HL-60 (cell line): ENCODE measurements around the gene CLDND1.

Experiments used
- POLR2AphosphoS5 ChIP-seq: IDR thresholded peaks from 2 replicates; pipeline ENCODE4 v1.6.1; 2012; ENCODE audit warnings: low read depth
- TF ChIP-seq, protein P1 (sequence below): IDR thresholded peaks from one replicate; pipeline ENCODE4 v1.5.1; 2011; ENCODE audit warnings: low read length, control low read depth, inconsistent platforms; ENCODE audit not compliant: insufficient read depth
- TF ChIP-seq, protein P2 (sequence below): IDR thresholded peaks from 2 replicates; pipeline ENCODE4 v1.6.1; 2012; ENCODE audit warnings: low read depth; ENCODE audit not compliant: insufficient replicate concordance

DNA sequence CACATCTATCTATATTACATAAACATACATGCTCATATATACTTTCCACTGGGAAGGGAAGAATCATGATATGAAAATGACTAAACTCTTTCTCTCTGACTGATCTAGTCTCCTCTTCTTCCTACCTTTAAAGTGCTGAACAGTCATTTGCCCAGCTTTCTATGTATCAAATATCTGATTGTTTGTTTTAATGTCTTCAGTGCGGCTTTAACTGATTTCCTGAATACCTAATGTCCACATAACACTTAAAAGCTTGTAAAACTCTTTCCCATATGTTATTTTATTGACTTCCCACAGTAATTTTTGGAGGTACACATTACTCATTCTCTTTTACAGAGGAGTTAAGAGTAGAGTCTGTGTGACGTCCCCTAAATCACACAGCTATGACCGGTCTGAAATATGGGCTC, 42.5 kb upstream of the CLDND1 start:
- no peak for TF ChIP-seq POLR2AphosphoS5
- TF ChIP-seq, protein P1, sequence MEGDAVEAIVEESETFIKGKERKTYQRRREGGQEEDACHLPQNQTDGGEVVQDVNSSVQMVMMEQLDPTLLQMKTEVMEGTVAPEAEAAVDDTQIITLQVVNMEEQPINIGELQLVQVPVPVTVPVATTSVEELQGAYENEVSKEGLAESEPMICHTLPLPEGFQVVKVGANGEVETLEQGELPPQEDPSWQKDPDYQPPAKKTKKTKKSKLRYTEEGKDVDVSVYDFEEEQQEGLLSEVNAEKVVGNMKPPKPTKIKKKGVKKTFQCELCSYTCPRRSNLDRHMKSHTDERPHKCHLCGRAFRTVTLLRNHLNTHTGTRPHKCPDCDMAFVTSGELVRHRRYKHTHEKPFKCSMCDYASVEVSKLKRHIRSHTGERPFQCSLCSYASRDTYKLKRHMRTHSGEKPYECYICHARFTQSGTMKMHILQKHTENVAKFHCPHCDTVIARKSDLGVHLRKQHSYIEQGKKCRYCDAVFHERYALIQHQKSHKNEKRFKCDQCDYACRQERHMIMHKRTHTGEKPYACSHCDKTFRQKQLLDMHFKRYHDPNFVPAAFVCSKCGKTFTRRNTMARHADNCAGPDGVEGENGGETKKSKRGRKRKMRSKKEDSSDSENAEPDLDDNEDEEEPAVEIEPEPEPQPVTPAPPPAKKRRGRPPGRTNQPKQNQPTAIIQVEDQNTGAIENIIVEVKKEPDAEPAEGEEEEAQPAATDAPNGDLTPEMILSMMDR = no peak
- TF ChIP-seq, protein P2, sequence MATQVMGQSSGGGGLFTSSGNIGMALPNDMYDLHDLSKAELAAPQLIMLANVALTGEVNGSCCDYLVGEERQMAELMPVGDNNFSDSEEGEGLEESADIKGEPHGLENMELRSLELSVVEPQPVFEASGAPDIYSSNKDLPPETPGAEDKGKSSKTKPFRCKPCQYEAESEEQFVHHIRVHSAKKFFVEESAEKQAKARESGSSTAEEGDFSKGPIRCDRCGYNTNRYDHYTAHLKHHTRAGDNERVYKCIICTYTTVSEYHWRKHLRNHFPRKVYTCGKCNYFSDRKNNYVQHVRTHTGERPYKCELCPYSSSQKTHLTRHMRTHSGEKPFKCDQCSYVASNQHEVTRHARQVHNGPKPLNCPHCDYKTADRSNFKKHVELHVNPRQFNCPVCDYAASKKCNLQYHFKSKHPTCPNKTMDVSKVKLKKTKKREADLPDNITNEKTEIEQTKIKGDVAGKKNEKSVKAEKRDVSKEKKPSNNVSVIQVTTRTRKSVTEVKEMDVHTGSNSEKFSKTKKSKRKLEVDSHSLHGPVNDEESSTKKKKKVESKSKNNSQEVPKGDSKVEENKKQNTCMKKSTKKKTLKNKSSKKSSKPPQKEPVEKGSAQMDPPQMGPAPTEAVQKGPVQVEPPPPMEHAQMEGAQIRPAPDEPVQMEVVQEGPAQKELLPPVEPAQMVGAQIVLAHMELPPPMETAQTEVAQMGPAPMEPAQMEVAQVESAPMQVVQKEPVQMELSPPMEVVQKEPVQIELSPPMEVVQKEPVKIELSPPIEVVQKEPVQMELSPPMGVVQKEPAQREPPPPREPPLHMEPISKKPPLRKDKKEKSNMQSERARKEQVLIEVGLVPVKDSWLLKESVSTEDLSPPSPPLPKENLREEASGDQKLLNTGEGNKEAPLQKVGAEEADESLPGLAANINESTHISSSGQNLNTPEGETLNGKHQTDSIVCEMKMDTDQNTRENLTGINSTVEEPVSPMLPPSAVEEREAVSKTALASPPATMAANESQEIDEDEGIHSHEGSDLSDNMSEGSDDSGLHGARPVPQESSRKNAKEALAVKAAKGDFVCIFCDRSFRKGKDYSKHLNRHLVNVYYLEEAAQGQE = no peak
